Measurements from ENCODE around the gene CLNS1A. TPM values are rescaled to one million over a fixed set of nuclear protein-coding genes. Genes with fewer than 3 reads are reported as not detected.

The CLNS1A gene
- total RNA-seq, 1 experiment from 2014 or later: 361 TPM

DNA sequence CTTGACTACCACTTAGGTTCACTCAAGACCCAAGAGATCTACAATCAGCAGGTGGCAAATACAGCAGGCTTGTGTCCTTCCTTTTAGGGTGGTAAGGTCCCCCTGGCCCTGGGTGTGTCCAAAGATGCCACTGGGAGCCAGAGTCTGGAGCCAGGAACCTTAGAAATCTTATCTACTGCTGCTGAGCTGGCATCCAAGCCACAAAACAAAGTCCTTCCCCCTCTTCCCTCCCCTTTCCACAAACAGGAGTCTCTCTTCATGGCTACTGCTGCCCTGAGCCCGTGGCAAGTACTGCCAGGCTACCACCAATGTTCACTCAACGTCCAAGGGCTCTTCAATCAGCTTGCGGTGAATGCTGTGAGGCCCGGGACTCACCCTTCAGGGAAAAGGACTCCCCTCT, 69.3 kb downstream of the CLNS1A start:
- H3K4me2 ChIP-seq (ENCODE audit: low read length): no peak overlapping the region
- CTCF ChIA-PET: no interaction called here
- H2AFZ ChIP-seq (ENCODE audit: low read length): no peak overlapping the region

More for the DNA sequence above, 69.3 kb downstream of the CLNS1A start:
- Histone ChIP-seq H3K4me1 (ENCODE audit: insufficient read depth, low read length) (no peaks in the 10 kb centered on the region), H3K79me2 (ENCODE audit: low read length) (no peaks in the 10 kb centered on the region), H3K9me3 (ENCODE audit: low read length) (no peaks in the 10 kb centered on the region), H3K27ac (ENCODE audit: low read length) (no peak overlapping the region), H3K27me3 (ENCODE audit: low read length) (no peaks in the 10 kb centered on the region), H3K9me2 (replicated peaks; ENCODE audit: low read length) (no peaks in the 10 kb centered on the region), H3K9ac (ENCODE audit: low read length) (no peak overlapping the region), H3K36me3 (ENCODE audit: low read depth, low read length) (no peaks in the 10 kb centered on the region), H3F3A (ENCODE audit: low read length, unreplicated experiment) (no peaks in the 10 kb centered on the region), H3K4me3 (ENCODE audit: low read length) (no peak overlapping the region), H4K20me1 (ENCODE audit: low read length) (no peaks in the 10 kb centered on the region)
- TF ChIP-seq EZH2 (IDR thresholded peaks at IDR 0.05; ENCODE audit: low read length, unreplicated experiment) (no peak), EZH2phosphoT487 (IDR thresholded peaks at IDR 0.05; ENCODE audit: borderline replicate concordance, low read length) (no peak), CTCF (conservative IDR thresholded peaks at IDR 0.05; ENCODE audit: low read depth, low read length) (no peak)
- intact Hi-C loops (cut with micrococcal nuclease): no loop called here
- DNase-seq (no peak), ATAC-seq (no peak)
- POLR2A ChIA-PET (ENCODE audit: unreplicated experiment): no interaction called here
- no TSS peak for BruUV-seq (replicated peaks)

Other genes starting within 250 kb of the CLNS1A start
- gene PAK1, start 163.7 kb downstream of the CLNS1A start, total RNA-seq (2014; rRNA removed): 26.1 and 29.8 TPM in 2 replicates
- gene AQP11, start 47.8 kb downstream of the CLNS1A start, total RNA-seq (2014; rRNA removed): 2.2 and 3.1 TPM in 2 replicates
- gene RSF1, start 182.9 kb upstream of the CLNS1A start, total RNA-seq (2014; rRNA removed): 30.0 and 58.7 TPM in 2 replicates
- 14.4 and 18.0 TPM in 2 replicates for gene AAMDC, start 183.3 kb upstream of the CLNS1A start, total RNA-seq (2014; rRNA removed)

Data from PC-3 (cell line).